HG03520 (cell line): ENCODE measurements around the gene ERC2.
"Not testable (repeated sequence)": the region's sequence is repeated elsewhere in the genome, so short reads cannot be mapped to it uniquely, and the experiment has no call there.

Experiments
- ATAC-seq: cut with Tn5 transposase; IDR thresholded peaks from one replicate; pipeline ENCODE4 v1.9.1; 2021; ENCODE audit warnings: mild to moderate bottlenecking, moderate library complexity; ENCODE audit not compliant: unreplicated experiment

Gene ERC2

DNA sequence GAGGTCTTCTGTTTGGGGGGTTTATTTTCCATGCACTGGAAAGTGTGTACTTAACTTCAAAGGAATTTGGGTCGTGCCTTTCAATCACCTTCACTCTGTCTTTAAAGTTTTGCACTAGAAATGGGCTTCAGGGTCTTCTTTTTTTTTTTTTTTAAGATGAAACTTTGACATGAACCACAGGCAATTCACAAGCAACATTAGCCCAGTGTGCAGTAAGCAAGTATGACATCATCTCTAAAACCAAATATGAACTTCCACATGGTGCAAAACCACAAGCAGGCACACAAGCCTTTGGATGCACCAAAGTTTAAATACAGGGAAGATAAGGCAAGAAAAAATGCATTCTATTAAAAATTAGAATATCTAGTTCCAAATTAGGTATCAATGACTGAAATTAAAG is 381.9 kb downstream of the ERC2 start:
- no peak for ATAC-seq

DNA sequence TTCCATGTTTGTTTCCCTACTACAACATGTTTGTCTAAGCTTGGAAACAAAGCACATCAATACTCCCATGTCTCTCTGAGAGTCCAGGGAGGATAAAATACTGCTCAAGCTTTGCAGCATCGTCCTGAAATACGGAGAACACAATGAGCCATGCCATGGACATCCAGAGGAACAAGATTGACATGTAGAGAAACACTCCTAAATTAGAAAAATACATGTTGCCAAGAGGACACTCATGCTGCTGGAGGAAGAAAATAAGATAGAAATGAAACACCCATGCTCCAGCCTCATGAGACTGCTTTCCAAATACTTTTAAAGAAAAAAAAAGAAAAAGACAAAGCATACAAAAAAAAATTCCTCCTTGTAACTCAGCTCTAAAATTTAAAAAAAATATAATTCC is 387.0 kb downstream of the ERC2 start:
- ATAC-seq, result no peak

DNA sequence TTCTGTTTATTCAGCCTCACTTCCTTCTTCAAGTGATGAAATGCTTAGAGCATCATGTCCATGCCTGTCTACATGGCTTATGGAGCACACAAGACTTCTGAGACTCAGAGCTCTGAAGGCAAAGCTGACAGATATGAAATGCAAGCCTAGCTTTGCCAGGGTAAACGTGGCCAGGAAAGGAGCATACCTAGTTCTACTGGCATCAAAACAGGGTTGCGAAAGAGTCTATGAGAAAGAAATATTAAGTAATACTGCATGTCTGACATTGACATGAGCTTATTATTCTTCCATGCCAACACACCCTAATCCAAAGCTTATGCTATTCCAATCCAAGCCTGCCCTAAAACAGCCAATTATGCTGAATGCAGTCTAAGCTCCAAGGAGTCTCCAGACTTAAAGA is 391.5 kb downstream of the ERC2 start:
- no peak for ATAC-seq

DNA sequence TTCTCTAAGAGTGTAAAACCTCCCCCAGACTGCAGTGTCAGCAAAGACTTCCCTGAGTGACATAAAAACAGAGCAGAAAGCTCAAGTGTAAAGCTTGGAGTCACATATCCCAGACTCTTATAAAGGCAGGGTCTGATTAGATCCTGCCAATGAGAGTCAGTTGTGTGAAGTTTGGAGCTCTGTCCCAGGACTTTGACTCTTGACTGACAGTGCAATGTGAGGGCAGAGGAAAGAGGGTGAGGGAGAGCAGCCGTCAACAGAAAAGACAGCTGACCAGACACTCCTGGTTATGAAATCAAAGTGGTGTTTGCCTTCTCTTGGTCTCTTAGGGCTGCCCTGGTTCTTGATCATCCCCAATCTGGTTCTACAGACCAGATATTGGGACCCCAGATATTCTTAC is 393.2 kb downstream of the ERC2 start:
- ATAC-seq, result no peak

DNA sequence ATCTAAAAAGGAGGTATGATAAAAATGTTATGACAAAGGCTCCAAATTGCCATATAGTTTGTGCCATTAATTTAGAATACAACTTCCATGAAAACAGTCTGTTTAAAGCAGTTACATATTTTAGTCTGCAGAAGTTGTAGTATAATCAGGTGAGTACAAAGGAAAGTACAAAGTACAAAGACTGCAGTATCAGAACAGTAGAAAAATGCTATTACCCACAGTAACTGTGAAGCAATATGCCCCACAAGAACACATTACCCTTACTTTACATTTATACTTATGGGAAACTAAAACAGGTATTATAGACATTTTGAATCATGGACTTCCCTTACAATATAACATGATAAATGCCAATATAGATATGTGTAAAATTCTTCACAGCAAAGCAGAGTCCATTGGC is 398.5 kb downstream of the ERC2 start:
- no peak for ATAC-seq

DNA sequence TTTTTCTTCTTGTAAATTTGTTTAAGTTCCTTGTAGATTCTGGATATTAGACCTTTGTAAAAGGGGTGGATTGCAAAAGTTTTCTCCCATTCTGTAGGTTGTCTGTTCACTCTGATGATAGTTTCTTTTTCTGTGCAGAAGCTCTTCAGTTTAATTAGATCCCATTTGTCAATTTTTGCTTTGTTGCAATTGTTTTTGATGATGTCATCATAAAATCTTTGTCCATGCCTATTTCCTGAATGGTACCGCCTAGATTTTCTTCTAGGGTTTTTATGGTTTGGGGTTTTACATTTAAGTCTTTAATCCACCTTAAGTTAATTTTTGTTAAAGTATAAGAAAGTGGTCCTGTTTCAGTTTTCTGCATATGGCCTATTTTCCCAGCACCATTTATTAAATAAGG is 401.9 kb downstream of the ERC2 start:
- ATAC-seq, result not testable (repeated sequence)

DNA sequence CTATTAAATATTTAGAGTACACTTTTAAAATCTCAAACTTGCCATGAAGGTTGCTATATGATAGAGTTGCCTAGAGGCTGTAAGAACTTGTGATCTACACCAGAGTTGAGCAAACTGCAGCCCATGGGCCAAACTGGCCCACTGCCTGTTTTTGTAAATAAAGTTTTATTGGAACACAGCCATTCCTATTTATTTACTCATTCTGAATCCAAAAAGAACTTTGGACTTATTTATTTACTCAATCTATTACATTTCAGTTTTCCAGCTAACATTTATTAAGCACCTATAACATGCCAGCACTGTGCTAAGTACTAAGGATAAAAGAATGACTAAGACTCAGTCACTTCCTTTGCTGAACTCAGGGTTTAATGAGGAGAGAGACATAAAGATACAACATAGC is 403.6 kb downstream of the ERC2 start:
- ATAC-seq, result no peak

DNA sequence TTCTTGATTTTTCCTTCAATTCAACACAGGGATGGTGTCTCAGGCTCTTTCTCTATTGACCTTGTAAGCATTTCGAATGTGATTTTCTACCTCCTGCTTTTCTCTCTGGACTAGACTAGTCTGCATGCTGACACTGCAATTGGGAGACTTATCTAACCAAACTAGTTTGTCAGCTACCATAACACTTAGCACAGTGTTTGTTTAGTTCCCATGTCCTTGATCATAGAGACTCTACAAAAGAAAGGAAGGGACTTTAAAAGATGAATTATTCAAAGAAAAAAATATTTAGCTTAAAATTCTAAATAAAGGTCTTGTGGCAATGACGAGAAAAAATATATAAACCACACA is 407.0 kb downstream of the ERC2 start:
- no peak for ATAC-seq

DNA sequence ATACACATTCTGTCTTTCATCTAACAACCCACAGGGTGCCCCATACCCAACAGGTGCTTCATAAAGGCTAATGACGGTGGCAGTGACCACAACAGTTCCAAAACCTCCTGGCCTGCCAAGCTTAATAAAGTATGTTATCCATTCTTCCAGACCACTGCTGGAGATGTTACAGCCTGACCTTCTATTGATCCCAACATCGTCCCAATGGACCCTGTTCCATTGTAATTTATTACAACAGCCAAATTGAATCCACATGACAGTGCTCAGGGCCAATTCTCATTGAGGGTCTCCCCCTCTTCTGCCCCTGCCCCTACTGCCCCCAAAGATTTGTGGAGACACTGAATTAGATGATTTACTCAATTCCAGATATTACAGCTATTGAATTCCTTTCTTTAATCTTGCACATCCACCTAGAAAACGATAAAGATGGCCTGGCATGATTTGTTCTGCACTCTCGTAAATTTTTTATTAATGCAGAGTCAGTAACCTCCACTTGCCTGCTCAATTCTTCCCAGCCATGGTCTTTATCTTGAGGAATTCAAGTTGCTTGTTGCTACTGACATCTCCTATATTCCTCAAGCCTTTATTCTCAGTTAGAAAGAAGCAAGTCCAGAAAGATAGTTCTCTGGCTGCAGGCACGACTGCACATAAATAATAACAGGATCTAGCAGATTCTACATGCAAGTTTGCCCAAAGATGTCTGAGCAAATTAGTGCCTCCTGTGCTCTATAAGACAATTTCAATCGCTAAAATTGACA is 407.6 kb downstream of the ERC2 start:
- ATAC-seq, result no peak

DNA sequence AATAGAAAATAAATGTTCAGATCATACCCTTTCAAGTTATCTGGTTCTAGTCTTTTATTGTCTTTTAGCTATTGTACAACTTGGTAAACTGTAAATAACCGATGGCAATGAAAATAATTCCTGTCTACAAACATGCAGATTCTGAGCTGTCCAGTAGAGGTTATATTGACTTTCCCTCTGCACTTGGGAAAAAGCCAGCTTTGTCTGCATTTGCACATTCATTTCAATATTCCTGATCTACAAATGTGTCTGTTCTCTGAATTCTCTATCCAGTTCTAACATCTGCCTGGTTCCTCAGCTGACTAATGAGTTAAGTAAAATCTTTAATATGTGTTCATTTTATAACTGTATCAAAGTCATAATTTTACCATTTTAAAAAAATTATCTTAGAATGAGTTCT is 408.5 kb downstream of the ERC2 start:
- ATAC-seq, result no peak

DNA sequence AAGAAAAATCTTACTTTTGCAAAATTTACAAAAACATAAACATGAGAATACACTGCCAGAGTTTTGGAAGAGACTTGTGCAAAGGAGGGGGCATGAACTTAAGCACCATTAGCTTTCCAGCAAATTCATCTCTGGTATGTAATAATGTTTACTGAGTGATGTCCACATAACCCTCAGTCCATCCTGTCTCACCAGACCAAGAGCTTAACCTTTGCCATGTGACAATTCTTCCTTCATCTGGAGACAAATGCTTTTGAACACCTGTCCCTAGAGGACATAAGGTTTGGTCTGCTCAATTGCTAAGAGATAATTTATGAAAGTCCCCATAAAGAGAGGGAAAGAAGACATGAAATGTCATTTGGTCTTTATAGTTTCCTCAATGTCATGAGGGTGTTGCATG is 412.3 kb downstream of the ERC2 start:
- ATAC-seq, result no peak

DNA sequence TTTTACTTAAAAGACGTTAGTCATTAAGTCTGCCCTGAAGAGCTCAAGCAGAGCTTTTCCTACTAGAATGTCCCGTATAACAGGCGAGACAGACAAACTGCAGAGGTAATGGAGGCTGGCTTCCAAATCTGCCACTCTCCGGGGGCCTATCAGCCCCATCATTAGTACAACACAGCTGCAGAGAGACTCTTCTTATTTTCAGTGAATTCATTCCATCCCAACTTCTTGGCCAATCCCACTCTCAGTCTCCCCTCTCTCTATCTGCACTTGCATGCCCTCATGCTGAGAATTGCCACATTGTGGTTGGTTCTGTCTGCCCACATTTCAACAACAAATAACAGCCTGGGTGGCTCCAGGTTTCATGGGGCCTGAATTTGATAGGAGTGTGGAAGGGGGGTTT is 412.7 kb downstream of the ERC2 start:
- no peak for ATAC-seq

DNA sequence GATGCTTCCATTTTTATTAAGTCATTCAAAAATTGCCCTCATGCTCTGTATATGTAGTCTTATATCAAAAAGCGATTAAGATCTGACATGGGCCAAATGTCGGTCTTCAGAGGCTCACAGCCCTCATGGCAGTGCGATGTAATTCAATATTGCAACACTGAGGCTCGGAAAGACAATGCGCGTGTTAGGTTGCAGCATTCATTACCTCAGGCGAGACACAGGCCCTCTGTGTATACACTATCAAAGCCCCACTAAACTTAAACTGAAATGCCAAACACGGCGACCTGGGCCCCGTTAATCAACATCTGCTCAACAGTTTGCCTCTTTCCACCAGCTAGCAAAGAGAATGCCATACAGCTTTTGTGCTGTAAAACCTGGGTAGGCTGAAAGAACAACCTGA is 413.4 kb downstream of the ERC2 start:
- no peak for ATAC-seq

DNA sequence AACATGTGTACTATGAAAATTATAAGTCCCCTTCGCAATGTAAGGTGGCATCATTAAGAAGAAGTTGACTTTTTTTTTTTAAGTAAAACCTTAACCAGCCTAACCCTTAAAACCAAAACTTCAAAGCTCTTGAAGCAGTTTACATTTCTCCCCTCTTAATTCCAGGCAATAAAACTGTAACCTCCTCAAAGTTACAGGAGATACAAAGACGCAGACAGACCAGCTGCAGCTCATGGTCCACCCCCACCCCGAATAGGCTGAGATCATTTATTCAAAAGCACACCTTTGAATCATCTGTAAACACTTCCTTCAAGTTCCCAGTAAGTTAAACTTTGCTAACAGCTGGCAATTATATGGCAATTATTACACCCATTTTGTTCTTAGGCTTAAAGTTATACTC is 414.5 kb downstream of the ERC2 start:
- ATAC-seq, result no peak

DNA sequence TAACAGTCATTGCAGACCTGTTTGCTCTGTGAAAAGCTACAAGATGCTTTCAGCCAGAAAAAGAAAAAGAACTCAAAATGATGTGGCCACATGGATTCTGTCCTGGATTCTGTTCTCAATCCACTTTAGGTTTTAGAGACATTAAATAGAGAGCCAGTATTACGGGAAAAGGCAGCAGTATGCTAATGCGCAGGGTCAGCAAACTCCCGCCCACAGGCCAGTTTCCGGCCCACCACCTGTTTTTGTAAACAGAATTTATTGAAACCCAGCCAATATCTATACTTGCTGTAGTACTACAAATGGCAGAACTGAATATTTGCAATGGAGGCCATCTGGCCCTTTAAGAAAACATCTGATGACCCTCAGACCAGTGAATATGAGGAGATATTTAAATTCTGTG is 416.1 kb downstream of the ERC2 start:
- no peak for ATAC-seq

DNA sequence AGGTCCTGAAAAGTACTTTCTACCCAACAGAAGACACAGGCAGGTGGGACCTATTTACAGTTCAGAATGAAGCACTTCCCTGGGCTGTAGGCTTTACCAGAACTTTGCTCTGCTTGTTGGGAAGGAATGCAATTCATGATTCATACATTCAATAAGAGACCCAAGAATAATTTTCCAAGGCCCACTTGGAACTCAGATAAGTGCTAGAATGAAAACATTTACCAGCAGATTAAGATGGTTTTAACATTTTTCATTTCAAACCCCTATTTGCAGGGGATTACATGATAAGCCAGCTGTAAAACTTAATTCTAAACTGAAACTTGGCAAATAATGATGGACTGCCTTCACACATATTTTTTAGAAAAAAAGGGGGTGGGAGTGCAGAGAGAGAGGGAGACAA is 417.2 kb downstream of the ERC2 start:
- no peak for ATAC-seq

DNA sequence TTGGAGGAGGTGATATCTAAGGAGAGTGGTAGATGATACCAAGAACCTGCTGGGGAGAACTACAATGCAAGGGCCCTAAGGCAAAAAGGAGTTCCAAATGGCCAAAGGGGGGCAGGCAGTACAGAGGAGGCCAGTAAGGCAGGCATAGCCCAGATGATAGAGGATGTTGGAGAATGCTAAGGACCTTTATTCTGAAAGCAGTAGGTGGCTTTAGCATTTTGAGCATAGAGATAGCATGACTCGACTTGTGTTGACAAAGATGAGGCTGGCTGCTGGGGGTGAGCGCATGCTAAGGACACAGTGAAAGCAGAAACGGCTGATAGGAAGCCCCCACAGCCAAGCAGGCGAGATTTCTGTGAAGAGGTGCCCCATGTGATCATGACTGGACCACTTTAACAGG is 419.3 kb downstream of the ERC2 start:
- no peak for ATAC-seq

DNA sequence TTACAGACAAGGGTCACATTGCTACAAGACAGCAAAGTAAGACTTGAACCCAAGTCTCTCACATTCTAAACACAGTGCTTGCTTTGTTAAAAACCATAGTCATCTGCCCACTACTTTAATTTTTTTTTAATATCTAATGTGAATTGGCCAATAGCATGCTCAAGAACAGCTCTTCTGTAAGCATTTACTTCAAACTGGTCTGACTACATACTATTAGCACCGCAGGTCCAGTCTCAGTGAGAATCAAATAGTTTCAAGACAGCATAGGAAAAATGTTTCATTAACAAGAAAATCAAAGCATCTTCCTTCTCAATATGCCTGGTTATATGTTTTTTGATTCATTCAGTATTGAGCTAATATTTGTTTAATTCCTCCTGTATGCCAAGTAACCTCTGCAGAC is 419.9 kb downstream of the ERC2 start:
- no peak for ATAC-seq

DNA sequence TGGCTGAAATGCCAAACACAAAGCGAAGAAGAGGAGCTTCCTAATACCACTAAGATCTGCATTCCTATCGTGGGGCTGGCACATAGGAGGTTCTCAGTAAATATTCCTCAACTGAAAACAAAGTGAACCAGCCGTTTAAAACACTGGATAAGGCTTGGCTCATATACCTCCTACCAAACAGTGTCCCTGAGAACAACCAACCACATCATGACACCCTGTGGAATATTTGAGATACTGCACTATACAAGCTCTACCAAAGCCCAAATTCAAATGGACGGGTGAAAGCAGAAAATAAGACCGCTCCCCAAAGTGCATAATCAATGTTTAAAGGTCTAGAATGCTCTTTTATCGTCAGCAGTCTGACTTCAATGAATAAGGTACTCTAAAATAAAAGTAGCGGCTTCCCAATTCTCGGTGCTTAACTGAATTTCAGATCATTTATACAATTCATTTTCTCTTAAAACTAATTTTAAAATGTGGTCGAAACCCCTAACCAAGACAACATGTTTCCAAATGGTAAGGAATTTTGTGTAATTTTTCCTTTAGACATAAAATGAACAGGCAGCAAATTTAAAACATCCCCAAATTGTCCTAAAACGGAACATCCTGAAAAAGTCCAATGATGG is 425.8 kb downstream of the ERC2 start:
- no peak for ATAC-seq

DNA sequence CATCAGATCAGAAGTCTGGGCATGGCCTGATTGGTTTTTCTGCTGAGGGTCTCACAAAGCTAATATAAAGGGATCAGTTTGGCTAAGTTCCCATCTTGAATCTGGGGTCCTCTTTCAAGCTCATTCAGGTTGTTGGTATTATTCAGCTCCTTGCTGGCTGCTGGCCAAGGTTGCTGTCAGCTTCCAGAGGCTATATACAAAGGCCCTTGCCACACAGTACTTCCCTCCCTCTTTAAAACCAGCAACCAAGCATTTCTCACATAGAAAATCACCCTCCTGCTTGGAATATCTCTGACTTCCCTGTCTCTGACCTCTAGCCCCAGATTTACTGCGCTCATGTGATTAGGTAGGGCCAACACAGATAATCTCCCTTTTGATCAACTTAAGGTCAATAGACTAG is 442.9 kb downstream of the ERC2 start:
- no peak for ATAC-seq

DNA sequence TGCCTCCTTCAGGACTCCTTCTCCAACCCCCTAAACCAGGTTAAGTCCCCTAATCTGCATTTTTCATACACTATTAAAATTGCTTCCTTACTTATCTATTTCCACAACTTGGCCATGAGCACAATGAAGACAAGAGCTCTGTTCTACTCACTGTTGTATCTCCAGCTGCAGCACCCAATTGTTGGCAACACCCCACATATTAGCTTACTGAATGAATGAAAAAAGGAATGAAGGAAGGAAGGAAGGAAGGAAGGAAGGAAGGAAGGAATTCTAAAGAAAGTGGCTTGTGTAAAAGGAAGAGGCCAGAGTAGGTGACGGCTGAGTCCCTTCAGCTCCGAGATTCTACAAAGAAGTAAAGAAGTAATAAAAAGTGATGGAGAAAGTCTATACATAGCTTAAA is 444.7 kb downstream of the ERC2 start:
- ATAC-seq, result no peak

DNA sequence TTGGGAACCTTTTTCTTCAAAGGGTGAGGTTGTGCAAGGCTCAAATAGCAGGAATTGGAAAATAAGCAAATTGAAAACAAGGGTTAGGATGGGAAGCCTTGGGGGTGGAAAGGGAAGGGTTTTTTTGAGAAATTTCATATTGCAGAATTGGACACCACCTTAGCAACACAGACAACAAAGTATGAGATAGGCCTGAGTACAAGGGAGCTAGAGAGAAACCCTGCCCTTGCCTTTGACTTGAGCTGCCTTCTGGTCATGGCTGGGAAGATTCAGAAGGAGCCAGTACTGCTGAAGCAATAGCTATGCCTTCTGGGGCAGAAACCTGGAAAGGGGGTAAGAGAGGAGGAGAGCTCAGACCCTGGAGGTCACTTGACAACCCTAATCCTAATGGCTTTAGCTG is 445.6 kb downstream of the ERC2 start:
- no peak for ATAC-seq

DNA sequence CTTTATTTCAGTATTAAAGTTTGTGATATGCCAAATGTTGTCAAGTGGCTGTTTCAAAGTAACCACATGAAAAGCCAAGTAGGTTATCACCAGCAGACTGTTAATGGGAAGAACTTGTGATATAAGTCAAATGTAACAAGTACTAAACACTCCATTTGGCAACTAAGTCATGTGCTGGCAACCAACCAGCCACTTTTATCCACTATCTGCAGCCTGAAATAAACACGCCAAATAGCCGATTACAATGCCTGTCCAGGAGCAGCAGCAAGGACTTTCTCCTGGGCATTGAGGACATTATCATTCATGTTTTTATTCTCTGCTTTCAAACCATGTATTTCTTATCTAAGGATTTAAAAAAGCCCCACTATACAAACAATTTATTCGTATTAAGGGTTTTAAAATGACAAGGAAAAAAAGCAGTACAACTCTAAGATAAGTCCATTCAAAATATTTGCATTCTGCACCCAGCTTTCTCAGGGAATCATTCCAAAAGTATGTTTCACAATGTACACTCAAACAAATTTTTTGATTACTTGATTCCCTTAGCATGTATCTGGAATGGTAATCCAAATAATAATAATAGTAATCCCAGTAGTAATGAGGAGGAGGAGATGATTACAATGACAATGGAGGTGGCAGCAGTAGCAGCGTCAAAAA is 448.6 kb downstream of the ERC2 start:
- no peak for ATAC-seq
